GM18951 (cell line): ENCODE data around the gene ELANE.
"Not testable (repeated sequence)": the region's sequence is repeated elsewhere in the genome, so short reads cannot be mapped to it uniquely, and the experiment has no call there.

Source experiments
- POLR2A ChIP-seq: IDR thresholded peaks from 4 replicates; pipeline ENCODE4 v1.6.1; 2011; ENCODE audit warnings: mild to moderate bottlenecking; ENCODE audit not compliant: insufficient read length, insufficient read depth; ENCODE audit errors: extremely low read depth
- in situ Hi-C: fragments of 300-500 bp; cut with MboI; formaldehyde crosslinking; loops from one replicate; pipeline ENCODE4 v1.12.0; 2022; ENCODE audit warnings: low sequenced_read_pairs, mixed read lengths, inconsistent platforms; ENCODE audit not compliant: unreplicated experiment

Gene ELANE

GRCh38 chr19:869245-870177 lies 17.4 kb downstream of the ELANE start:
- no peak for TF ChIP-seq POLR2A
- in situ Hi-C loops: loop anchor here (10.0 kb wide), 2 partner anchors 45 to 115 kb away; partner anchors contain the start of genes KISS1R, R3HDM4 and WDR18

- no peak for TF ChIP-seq POLR2A
- in situ Hi-C loops: no loop called here
Observed at GRCh38 chr19:870314-870713, 18.2 kb downstream of the ELANE start.

- TF ChIP-seq POLR2A: no peak
Observed at GRCh38 chr19:870963-871401, 18.9 kb downstream of the ELANE start.

GRCh38 chr19:871446-872265 lies 19.6 kb downstream of the ELANE start:
- in situ Hi-C loops: no loop called here
- no peak for TF ChIP-seq POLR2A

More at GRCh38 chr19:870963-871401, 18.9 kb downstream of the ELANE start:
- in situ Hi-C loops: no loop called here

GRCh38 chr19:872266-872951 lies 20.3 kb downstream of the ELANE start:
- no peak for TF ChIP-seq POLR2A
- in situ Hi-C loops: no loop called here

GRCh38 chr19:873084-873483 lies 21.0 kb downstream of the ELANE start:
- in situ Hi-C loops: no loop called here
- no peak for TF ChIP-seq POLR2A

GRCh38 chr19:873561-874041 lies 21.5 kb downstream of the ELANE start:
- no peak for TF ChIP-seq POLR2A
- in situ Hi-C loops: no loop called here

- in situ Hi-C loops: no loop called here
- TF ChIP-seq POLR2A: no peak
Observed at GRCh38 chr19:875265-875879, 23.3 kb downstream of the ELANE start.

- no peak for TF ChIP-seq POLR2A
- in situ Hi-C loops: no loop called here
Observed at GRCh38 chr19:876089-876488, 24.0 kb downstream of the ELANE start.

GRCh38 chr19:876780-877314 lies 24.7 kb downstream of the ELANE start:
- in situ Hi-C loops: no loop called here
- TF ChIP-seq POLR2A: no peak

GRCh38 chr19:877992-878660 lies 26.0 kb downstream of the ELANE start:
- in situ Hi-C loops: not testable (repeated sequence)

- in situ Hi-C loops: not testable (repeated sequence)
Observed at GRCh38 chr19:878751-879561, 26.9 kb downstream of the ELANE start.
